IMR-90 (cell line): ENCODE data around the gene IL17RE. TPM values are rescaled to one million over a fixed set of nuclear protein-coding genes. Genes with fewer than 3 reads are reported as not detected.

ENCODE experiments used
- ATAC-seq: fragments of 200-7000 bp; cut with Tn5 transposase; 2 replicates; pipeline ENCODE4 v1.9.1; 2020; ENCODE audit warnings: low read depth, mild to moderate bottlenecking, moderate library complexity
- BruUV-seq: library from RNA; stranded (reverse); fragments of 400-500 nt; replicated peaks from 2 replicates; lab custom pipeline; 2021; lab: Mats Ljungman, UMichigan
- CTCF ChIA-PET: fragments of 300-600 bp; formaldehyde crosslinking; extraction: SDS; loops from one replicate; lab custom pipeline; 2021; ENCODE audit warnings: antibody characterized with exemption; lab: Yijun Ruan, JAX
- POLR2A ChIA-PET: fragments of 300-600 bp; sonication (Branson Sonifier 250); formaldehyde crosslinking; loops from one replicate; lab custom pipeline; 2022; ENCODE audit warnings: antibody characterized with exemption; ENCODE audit not compliant: unreplicated experiment; lab: Charles Lee
- DNase-seq: peaks from one replicate; pipeline ENCODE4 v3.0.0; 2013
- H2AFZ ChIP-seq: replicated peaks from 2 replicates; pipeline ENCODE3; 2013; ENCODE audit warnings: low read length, mild to moderate bottlenecking; ENCODE audit not compliant: poor library complexity
- H2AK5ac ChIP-seq: 2 replicates; pipeline ENCODE4 v1.6.1; 2013; ENCODE audit warnings: low read depth, low read length, inconsistent platforms
- H2AK9ac ChIP-seq: replicated peaks from 2 replicates; pipeline ENCODE3; 2013; ENCODE audit warnings: mild to moderate bottlenecking, low read depth, low read length, moderate library complexity; ENCODE audit not compliant: poor library complexity
- H2BK120ac ChIP-seq: 2 replicates; pipeline ENCODE4 v1.6.1; 2013; ENCODE audit warnings: low read depth, low read length, inconsistent platforms
- H2BK15ac ChIP-seq: 3 replicates; pipeline ENCODE4 v1.6.1; 2013; ENCODE audit warnings: low read depth, low read length, inconsistent platforms
- H2BK20ac ChIP-seq: 2 replicates; pipeline ENCODE4 v1.6.1; 2013; ENCODE audit warnings: low read depth, mild to moderate bottlenecking, inconsistent platforms, low read length, moderate library complexity
- H2BK5ac ChIP-seq: 2 replicates; pipeline ENCODE4 v1.6.1; 2013; ENCODE audit warnings: mild to moderate bottlenecking, low read depth, low read length, inconsistent platforms; ENCODE audit not compliant: poor library complexity, severe bottlenecking
- H3K14ac ChIP-seq: replicated peaks from 2 replicates; pipeline ENCODE4 v1.6.1; 2013; ENCODE audit warnings: low read depth, low read length, inconsistent platforms
- H3K18ac ChIP-seq: 2 replicates; pipeline ENCODE4 v1.6.1; 2013; ENCODE audit warnings: low read depth, low read length, control low read depth
- H3K23ac ChIP-seq: 2 replicates; pipeline ENCODE4 v1.6.1; 2013; ENCODE audit warnings: low read depth, low read length, inconsistent platforms
- H3K27ac ChIP-seq: 2 replicates; pipeline ENCODE4 v1.5.1; 2013; ENCODE audit warnings: mild to moderate bottlenecking, control low read depth, low read length; ENCODE audit not compliant: insufficient read depth
- H3K27me3 ChIP-seq: 2 replicates; pipeline ENCODE4 v1.6.1; 2013; ENCODE audit warnings: low read length; ENCODE audit not compliant: control insufficient read depth, insufficient read depth
- H3K36me3 ChIP-seq: 2 replicates; pipeline ENCODE4 v1.6.1; 2013; ENCODE audit warnings: low read length, mixed read lengths; ENCODE audit not compliant: control insufficient read depth, insufficient read depth
- H3K4ac ChIP-seq: 2 replicates; pipeline ENCODE4 v1.6.1; 2013; ENCODE audit warnings: low read depth, low read length, inconsistent platforms
- H3K4me1 ChIP-seq: 2 replicates; pipeline ENCODE4 v1.6.1; 2013; ENCODE audit warnings: low read length, mixed read lengths; ENCODE audit not compliant: control insufficient read depth, insufficient read depth
- H3K4me2 ChIP-seq: 2 replicates; pipeline ENCODE4 v1.6.1; 2013; ENCODE audit warnings: low read depth, mild to moderate bottlenecking, control low read depth, low read length, moderate library complexity
- H3K4me3 ChIP-seq: 2 replicates; pipeline ENCODE4 v1.5.1; 2013; ENCODE audit warnings: low read depth, mild to moderate bottlenecking, control low read depth, low read length, moderate library complexity; ENCODE audit not compliant: insufficient read depth
- H3K56ac ChIP-seq: 2 replicates; pipeline ENCODE4 v1.6.1; 2013; ENCODE audit warnings: low read length, inconsistent platforms; ENCODE audit not compliant: insufficient read depth; ENCODE audit errors: extremely low read depth
- H3K79me1 ChIP-seq, 2 experiments: 2 replicates each; pipeline ENCODE4 v1.6.1; 2013; ENCODE audit warnings: low read length in 2 of 2, inconsistent platforms in 1 of 2, low read depth in 1 of 2
- H3K9ac ChIP-seq: 2 replicates; pipeline ENCODE4 v1.6.1; 2013; ENCODE audit warnings: low read depth, low read length, control low read depth
- H3K9me1 ChIP-seq: 2 replicates; pipeline ENCODE4 v1.6.1; 2013; ENCODE audit warnings: low read length, inconsistent platforms; ENCODE audit not compliant: insufficient read depth
- H3K9me3 ChIP-seq: 2 replicates; pipeline ENCODE4 v1.6.1; 2013; ENCODE audit warnings: low read length; ENCODE audit not compliant: control insufficient read depth, insufficient read depth
- H4K20me1 ChIP-seq: 2 replicates; pipeline ENCODE4 v1.6.1; 2013; ENCODE audit warnings: low read length, inconsistent platforms; ENCODE audit not compliant: insufficient read depth
- H4K5ac ChIP-seq: 2 replicates; pipeline ENCODE4 v1.6.1; 2013; ENCODE audit warnings: mild to moderate bottlenecking, low read depth, low read length, control low read depth
- H4K8ac ChIP-seq, 2 experiments: 2 replicates each; pipeline ENCODE4 v1.6.1; 2013; ENCODE audit warnings: low read depth in 2 of 2, low read length in 2 of 2, control low read depth in 1 of 2, inconsistent platforms in 1 of 2
- H4K91ac ChIP-seq: 2 replicates; pipeline ENCODE4 v1.6.1; 2013; ENCODE audit warnings: low read depth, low read length, inconsistent platforms; ENCODE audit not compliant: insufficient read depth
- BHLHE40 ChIP-seq: fragments of 150-350 bp; IDR thresholded peaks from 2 replicates; pipeline ENCODE4 v1.6.1; 2016; ENCODE audit warnings: mild to moderate bottlenecking, low read depth, low read length
- CEBPB ChIP-seq: IDR thresholded peaks from 2 replicates; pipeline ENCODE4 v1.6.1; 2012; ENCODE audit warnings: low read depth, low read length, improper control_type of control experiment
- CHD1 ChIP-seq: IDR thresholded peaks from 2 replicates; pipeline ENCODE4 v1.6.1; 2012; ENCODE audit warnings: low read depth, low read length, improper control_type of control experiment
- FOS ChIP-seq: fragments of 150-350 bp; IDR thresholded peaks from 2 replicates; pipeline ENCODE4 v1.6.1; 2016; ENCODE audit warnings: low read depth, low read length
- MAFK ChIP-seq: IDR thresholded peaks from 2 replicates; pipeline ENCODE4 v1.6.1; 2012; ENCODE audit warnings: low read depth, low read length, improper control_type of control experiment
- MAZ ChIP-seq: IDR thresholded peaks from 2 replicates; pipeline ENCODE4 v1.6.1; 2012; ENCODE audit warnings: low read depth, mild to moderate bottlenecking, low read length, improper control_type of control experiment, moderate library complexity, borderline replicate concordance
- MXI1 ChIP-seq: IDR thresholded peaks from 2 replicates; pipeline ENCODE4 v1.6.1; 2012; ENCODE audit warnings: low read depth, mild to moderate bottlenecking, low read length, moderate library complexity, borderline replicate concordance
- NFE2L2 ChIP-seq: fragments of 150-350 bp; IDR thresholded peaks from 2 replicates; pipeline ENCODE4 v1.6.1; 2016; ENCODE audit warnings: low read depth, mild to moderate bottlenecking, low read length
- POLR2A ChIP-seq: IDR thresholded peaks from 2 replicates; pipeline ENCODE4 v1.6.1; 2012; ENCODE audit warnings: mild to moderate bottlenecking, low read depth, low read length
- RAD21 ChIP-seq: IDR thresholded peaks from 2 replicates; pipeline ENCODE4 v1.6.1; 2012; ENCODE audit warnings: low read length, improper control_type of control experiment
- RCOR1 ChIP-seq: IDR thresholded peaks from 2 replicates; pipeline ENCODE4 v1.6.1; 2012; ENCODE audit warnings: mild to moderate bottlenecking, low read length, improper control_type of control experiment; ENCODE audit not compliant: insufficient replicate concordance
- RFX5 ChIP-seq: IDR thresholded peaks from 2 replicates; pipeline ENCODE4 v1.8.0; 2012; ENCODE audit warnings: low read depth, mild to moderate bottlenecking, low read length, moderate library complexity
- SMC3 ChIP-seq: fragments of 150-350 bp; IDR thresholded peaks from 2 replicates; pipeline ENCODE4 v1.6.1; 2016; ENCODE audit warnings: low read depth, mild to moderate bottlenecking, antibody characterized with exemption, low read length, moderate library complexity
- USF2 ChIP-seq: fragments of 150-350 bp; IDR thresholded peaks from 2 replicates; pipeline ENCODE4 v1.6.1; 2017; ENCODE audit warnings: mild to moderate bottlenecking, antibody characterized with exemption, low read length, low read depth
- WGBS, 2 experiments: methylation state at CpG; one replicate each; pipeline versions ENCODE4 v1.1.5 to v1.1.7; 2013; ENCODE audit warnings: missing lambda C conversion rate in 2 of 2; ENCODE audit not compliant: insufficient read length in 1 of 2; ENCODE audit errors: extremely low coverage in 2 of 2; 5-methylcytosine and 5-hydroxymethylcytosine counted together
- dilution Hi-C: fragments of 300-500 bp; cut with HindIII; formaldehyde crosslinking; loops from one replicate; pipeline ENCODE4 v1.14.3; 2018; ENCODE audit warnings: low sequenced_read_pairs; ENCODE audit not compliant: unreplicated experiment
- in situ Hi-C: fragments of 300-500 bp; cut with MboI; formaldehyde crosslinking; loops from 3 replicates; pipeline ENCODE4 v1.14.3; 2019; ENCODE audit warnings: low sequenced_read_pairs, inconsistent platforms, mixed read lengths
- intact Hi-C: fragments of 100-400 bp; cut with micrococcal nuclease; formaldehyde crosslinking; loops from 2 replicates; pipeline ENCODE4 v1.10.0; 2022
- polyA plus RNA-seq, 3 experiments: library from polyadenylated mRNA; depleted of rRNA; stranded (reverse); fragments of >200 nt; gene quantifications; 2 replicates each; pipeline ENCODE4 v1.2.3, GENCODE V29; 2012; ENCODE audit warnings: low replicate concordance in 1 of 3
- total RNA-seq: library from RNA; depleted of rRNA; stranded (reverse); fragments of >200 nt; gene quantifications from 2 replicates; pipeline ENCODE4 v1.2.3, GENCODE V29; 2012
- TF ChIP-seq, protein P1 (sequence below): fragments of 150-350 bp; IDR thresholded peaks from 2 replicates; pipeline ENCODE4 v1.6.1; 2016; ENCODE audit warnings: low read depth, mild to moderate bottlenecking, low read length, moderate library complexity, borderline replicate concordance
- TF ChIP-seq, protein P2 (sequence below): conservative IDR thresholded peaks from 2 replicates; pipeline ENCODE4 v1.5.1; 2012; ENCODE audit warnings: mild to moderate bottlenecking, low read depth, low read length, improper control_type of control experiment

IL17RE gene
- total and polyA plus RNA-seq, 2 of the 4 experiments (the other 2 are of a cell fraction), result 0.90 to 7.2 TPM

- no TSS peak for BruUV-seq
- Histone ChIP-seq H2BK15ac (no peak overlapping the region), H3K27ac (no peak overlapping the region), H3K9ac (no peak overlapping the region), H4K5ac (no peak overlapping the region), H4K8ac (no peak overlapping the region), H3K18ac (no peak overlapping the region), H3K23ac (no peak overlapping the region), H3K4me2 (no peak overlapping the region), H3K4ac (no peak overlapping the region), H2AK9ac (peak overlapping the region; percentile 28), H3K9me1 (peaks cover 3% of the 10 kb centered on the region; the same call in 1 of the 2 replicates), H3K56ac (no peak overlapping the region), H3K79me1 (no peaks in the 10 kb centered on the region), H3K4me1 (peaks cover 14% of the 10 kb centered on the region), H3K27me3 (no peaks in the 10 kb centered on the region; the same call in 1 of the 2 replicates), H2BK20ac (no peak overlapping the region), H3K9me3 (0 out of 2 replicates have a peak, but pooled peaks cover 2% of the 10 kb centered on the region), H3K14ac (no peak overlapping the region), H3K4me3 (no peak overlapping the region), H3K36me3 (no peaks in the 10 kb centered on the region), H4K20me1 (no peaks in the 10 kb centered on the region), H4K91ac (no peak overlapping the region), H2BK5ac (no peak overlapping the region), H2AFZ (peak overlapping the region; percentile 65), H2AK5ac (no peak overlapping the region), H2BK120ac (peak overlapping the region; percentile 53; the same call in 1 of the 2 replicates)
- TF ChIP-seq, protein P1, sequence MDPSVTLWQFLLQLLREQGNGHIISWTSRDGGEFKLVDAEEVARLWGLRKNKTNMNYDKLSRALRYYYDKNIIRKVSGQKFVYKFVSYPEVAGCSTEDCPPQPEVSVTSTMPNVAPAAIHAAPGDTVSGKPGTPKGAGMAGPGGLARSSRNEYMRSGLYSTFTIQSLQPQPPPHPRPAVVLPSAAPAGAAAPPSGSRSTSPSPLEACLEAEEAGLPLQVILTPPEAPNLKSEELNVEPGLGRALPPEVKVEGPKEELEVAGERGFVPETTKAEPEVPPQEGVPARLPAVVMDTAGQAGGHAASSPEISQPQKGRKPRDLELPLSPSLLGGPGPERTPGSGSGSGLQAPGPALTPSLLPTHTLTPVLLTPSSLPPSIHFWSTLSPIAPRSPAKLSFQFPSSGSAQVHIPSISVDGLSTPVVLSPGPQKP, result no peak
- TF ChIP-seq CEBPB (no peak), FOS (no peak), MAZ (no peak), RAD21 (no peak), MXI1 (no peak), USF2 (no peak), POLR2A (no peak), CHD1 (no peak), NFE2L2 (no peak), MAFK (no peak), RFX5 (no peak), RCOR1 (no peak), SMC3 (no peak), BHLHE40 (no peak)
- TF ChIP-seq, protein P2, sequence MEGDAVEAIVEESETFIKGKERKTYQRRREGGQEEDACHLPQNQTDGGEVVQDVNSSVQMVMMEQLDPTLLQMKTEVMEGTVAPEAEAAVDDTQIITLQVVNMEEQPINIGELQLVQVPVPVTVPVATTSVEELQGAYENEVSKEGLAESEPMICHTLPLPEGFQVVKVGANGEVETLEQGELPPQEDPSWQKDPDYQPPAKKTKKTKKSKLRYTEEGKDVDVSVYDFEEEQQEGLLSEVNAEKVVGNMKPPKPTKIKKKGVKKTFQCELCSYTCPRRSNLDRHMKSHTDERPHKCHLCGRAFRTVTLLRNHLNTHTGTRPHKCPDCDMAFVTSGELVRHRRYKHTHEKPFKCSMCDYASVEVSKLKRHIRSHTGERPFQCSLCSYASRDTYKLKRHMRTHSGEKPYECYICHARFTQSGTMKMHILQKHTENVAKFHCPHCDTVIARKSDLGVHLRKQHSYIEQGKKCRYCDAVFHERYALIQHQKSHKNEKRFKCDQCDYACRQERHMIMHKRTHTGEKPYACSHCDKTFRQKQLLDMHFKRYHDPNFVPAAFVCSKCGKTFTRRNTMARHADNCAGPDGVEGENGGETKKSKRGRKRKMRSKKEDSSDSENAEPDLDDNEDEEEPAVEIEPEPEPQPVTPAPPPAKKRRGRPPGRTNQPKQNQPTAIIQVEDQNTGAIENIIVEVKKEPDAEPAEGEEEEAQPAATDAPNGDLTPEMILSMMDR, result no peak
- dilution Hi-C loops, result no loop called here
- ATAC-seq (no peak), DNase-seq (no peak)
- ChIA-PET POLR2A (no interaction called here), CTCF (no interaction called here)
- no CpG with 5 or more reads among the region's 8 CpGs for WGBS, 2 experiments
- intact Hi-C loops, result no loop called here
- in situ Hi-C loops, result no loop called here
Observed at GRCh38 chr3:9866639-9867038, 36.0 kb upstream of the IL17RE start.
